PFSK-1 (cell line): ENCODE data around the gene CD3E.

ENCODE experiments used
- FOXP2 ChIP-seq: optimal IDR thresholded peaks from 2 replicates; pipeline ENCODE3; 2011; ENCODE audit warnings: borderline replicate concordance, control low read depth, inconsistent platforms; ENCODE audit not compliant: insufficient read depth; ENCODE audit errors: extremely low read length, extremely low read depth
- POLR2AphosphoS5 ChIP-seq: IDR thresholded peaks from 2 replicates; pipeline ENCODE4 v1.6.1; 2012; ENCODE audit warnings: low read depth, mild to moderate bottlenecking, control low read depth, low read length, moderate library complexity
- REST ChIP-seq, 2 experiments: IDR thresholded peaks; 2 replicates each; pipeline versions ENCODE4 v1.6.1 to v1.8.0; 2011 to 2012; ENCODE audit warnings: low read depth in 2 of 2, low read length in 2 of 2, control low read depth in 1 of 2, inconsistent platforms in 1 of 2, mild to moderate bottlenecking in 1 of 2, moderate library complexity in 1 of 2; ENCODE audit not compliant: insufficient read depth in 1 of 2
- SIN3A ChIP-seq: IDR thresholded peaks from 2 replicates; pipeline ENCODE4 v1.6.1; 2012; ENCODE audit warnings: mild to moderate bottlenecking, low read length, moderate library complexity, borderline replicate concordance; ENCODE audit not compliant: insufficient read depth
- TAF1 ChIP-seq: IDR thresholded peaks from 2 replicates; pipeline ENCODE4 v1.6.1; 2012; ENCODE audit warnings: low read length, control low read depth, borderline replicate concordance; ENCODE audit not compliant: insufficient read depth

- TF ChIP-seq REST (IDR thresholded peaks at IDR 0.05; ENCODE audit: insufficient read depth in 1 of 2, low read depth in 2 of 2, low read length in 2 of 2) (no peak), POLR2AphosphoS5 (no peak), TAF1 (no peak), SIN3A (no peak), FOXP2 (no peak)
Measured at GRCh38 chr11:118291477-118292135, 12.9 kb upstream of the CD3E start.
